GM12891 (cell line): ENCODE results near the gene ZSCAN16.
A peak's percentile ranks its signal among the peaks of the same experiment; 100 is the strongest.

Experiments used
- DNase-seq: peaks from one replicate; pipeline ENCODE4 v3.0.0; 2011; ENCODE audit warnings: low spot score; ENCODE audit not compliant: insufficient read length
- FAIRE-seq: peaks from 2 replicates; lab custom pipeline; 2011; peaks lifted over from hg19 to GRCh38; lab: Jason Lieb, UNC
- PAX5 ChIP-seq: IDR thresholded peaks from 2 replicates; pipeline ENCODE4 v1.6.1; 2011; ENCODE audit warnings: low read length, moderate library complexity, mild to moderate bottlenecking; ENCODE audit not compliant: insufficient read depth, severe bottlenecking
- POLR2A ChIP-seq: IDR thresholded peaks from 2 replicates; pipeline ENCODE4 v1.6.1; 2011; ENCODE audit warnings: low read depth, low read length, control low read depth
- POLR2AphosphoS5 ChIP-seq: IDR thresholded peaks from 2 replicates; pipeline ENCODE4 v1.6.1; 2011; ENCODE audit warnings: low read depth, low read length, control low read depth
- POU2F2 ChIP-seq: IDR thresholded peaks from 2 replicates; pipeline ENCODE4 v1.6.1; 2011; ENCODE audit warnings: low read depth, mild to moderate bottlenecking, control low read depth, low read length, moderate library complexity
- SPI1 ChIP-seq: IDR thresholded peaks from 2 replicates; pipeline ENCODE4 v1.6.1; 2011; ENCODE audit warnings: low read depth, low read length, control low read depth
- TAF1 ChIP-seq: IDR thresholded peaks from 2 replicates; pipeline ENCODE4 v1.6.1; 2011; ENCODE audit warnings: low read depth, low read length, control low read depth

Gene ZSCAN16

DNA sequence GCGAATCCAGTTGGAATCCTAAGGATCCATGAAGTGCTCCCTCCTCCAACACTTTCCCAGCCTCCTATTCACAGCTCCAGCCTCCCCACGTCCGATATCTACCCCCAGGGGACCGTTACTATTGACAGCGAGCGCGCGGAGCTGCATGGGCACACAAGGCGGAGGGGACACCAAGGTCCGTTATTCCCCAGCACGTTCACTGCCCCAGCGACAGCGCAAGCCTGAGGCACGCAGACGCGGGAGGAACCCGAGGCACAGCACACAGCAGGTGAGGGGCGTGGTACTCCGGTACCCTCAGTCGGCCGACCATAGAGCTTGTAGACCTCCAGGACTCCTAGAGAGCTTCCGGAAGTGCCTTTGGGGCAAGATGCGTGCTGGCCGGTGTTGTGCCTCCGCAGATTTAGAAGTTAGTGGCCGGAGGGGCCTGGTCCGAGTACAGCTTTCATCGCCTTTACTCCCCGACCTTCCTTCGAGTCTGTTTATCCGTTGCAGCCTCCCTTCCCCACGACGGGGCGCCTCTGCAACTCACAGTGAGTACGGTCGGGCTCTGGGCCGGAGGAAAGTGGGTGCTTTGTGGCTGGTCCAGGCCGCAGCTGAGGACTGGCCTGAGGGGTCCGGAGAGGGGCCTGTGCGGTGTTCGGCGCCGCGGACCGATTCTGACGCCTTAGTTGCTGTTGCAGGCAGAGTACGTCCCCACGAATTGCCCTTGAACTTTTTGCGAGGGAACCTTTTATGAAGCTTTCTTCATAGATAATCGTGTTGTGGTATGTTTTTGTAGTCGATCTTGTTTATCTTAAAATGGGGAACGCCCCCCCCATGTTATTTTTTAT is 17.3 kb downstream of the ZSCAN16 start, which contains the start of gene ZKSCAN8:
Gene ZKSCAN8 (plus strand): TSS at position 384 of the 830 bp plus-strand sequence. CDS start 6,525 bp downstream, outside the sequence.
- peak; percentile 97 for FAIRE-seq
- TF ChIP-seq POLR2A (peak; percentile 96), PAX5 (peak; percentile 3), SPI1 (0 out of 2 replicates have a peak, but pooled peaks have one; percentile 30), POU2F2 (peak; percentile 65; the same call in 1 of the 2 replicates), TAF1 (peak; percentile 80), POLR2AphosphoS5 (peak; percentile 88)

DNA sequence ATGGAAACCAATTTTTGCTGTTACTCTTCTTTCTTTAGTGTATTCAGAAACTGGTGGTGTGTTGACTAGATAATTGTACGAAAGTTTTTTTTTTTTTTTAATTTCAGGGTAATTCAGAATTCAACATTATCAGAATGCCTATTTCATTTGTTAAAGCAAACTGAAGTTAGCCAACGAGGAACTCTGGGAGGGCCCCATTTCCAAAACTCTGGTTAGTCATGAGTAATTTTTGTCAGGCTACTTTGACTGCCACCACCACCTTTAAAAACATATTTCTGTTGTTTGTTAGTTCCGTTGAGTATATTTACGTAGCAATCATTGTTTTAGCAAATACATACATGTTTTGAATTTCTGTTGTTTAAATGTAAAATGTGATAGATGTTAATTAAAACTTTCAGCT is 18.0 kb downstream of the ZSCAN16 start:
- TF ChIP-seq SPI1 (no peak), POLR2A (no peak), POU2F2 (no peak), TAF1 (no peak), POLR2AphosphoS5 (no peak), PAX5 (no peak)
- no peak for DNase-seq
- no peak for FAIRE-seq

More for the DNA sequence above, 17.3 kb downstream of the ZSCAN16 start, which contains the start of gene ZKSCAN8:
- peak; percentile 71 for DNase-seq

DNA sequence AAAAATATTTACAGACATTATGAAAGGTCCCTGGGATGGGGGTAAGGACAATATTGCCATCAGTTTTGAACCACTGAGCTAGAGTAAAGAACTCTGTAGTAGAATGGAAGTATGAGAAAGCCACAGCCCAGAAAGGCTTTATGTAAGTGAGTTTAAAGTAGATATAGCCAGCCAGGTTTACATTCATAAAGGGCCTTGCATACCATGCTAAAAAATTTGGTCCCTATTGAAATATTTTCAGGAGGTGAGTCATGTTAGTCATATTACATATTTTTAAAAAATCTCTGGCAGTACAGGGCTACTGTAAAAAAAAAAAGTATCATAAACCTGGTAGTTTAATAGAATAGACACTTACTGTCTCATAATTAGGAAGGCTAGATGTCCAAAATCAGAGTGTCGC is 20.8 kb downstream of the ZSCAN16 start:
- no peak for DNase-seq
- TF ChIP-seq TAF1 (no peak), PAX5 (no peak), SPI1 (no peak), POU2F2 (no peak), POLR2A (no peak), POLR2AphosphoS5 (no peak)
- FAIRE-seq: no peak

DNA sequence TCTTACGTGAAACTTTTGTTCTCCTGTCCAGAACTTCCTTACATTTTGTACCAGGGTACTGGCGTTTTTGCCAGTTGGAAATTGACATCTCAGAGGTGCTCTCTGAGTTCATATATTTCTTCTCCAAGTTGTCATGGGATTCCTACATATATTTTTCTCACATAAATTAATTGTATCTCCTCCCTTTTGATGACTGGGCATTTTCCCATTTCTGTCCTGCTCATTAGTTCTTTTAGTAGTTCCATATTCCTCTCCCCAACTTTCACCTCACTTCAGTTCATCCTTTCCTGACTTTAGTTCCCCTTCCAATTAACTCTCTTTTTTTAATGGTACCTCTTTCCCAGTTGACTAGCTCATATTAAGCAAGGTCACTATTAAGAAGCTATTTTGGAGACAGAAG is 28.1 kb downstream of the ZSCAN16 start:
- DNase-seq (no peak), FAIRE-seq (no peak)
- TF ChIP-seq PAX5 (no peak), TAF1 (no peak), POLR2AphosphoS5 (no peak), POLR2A (no peak), POU2F2 (no peak), SPI1 (no peak)

DNA sequence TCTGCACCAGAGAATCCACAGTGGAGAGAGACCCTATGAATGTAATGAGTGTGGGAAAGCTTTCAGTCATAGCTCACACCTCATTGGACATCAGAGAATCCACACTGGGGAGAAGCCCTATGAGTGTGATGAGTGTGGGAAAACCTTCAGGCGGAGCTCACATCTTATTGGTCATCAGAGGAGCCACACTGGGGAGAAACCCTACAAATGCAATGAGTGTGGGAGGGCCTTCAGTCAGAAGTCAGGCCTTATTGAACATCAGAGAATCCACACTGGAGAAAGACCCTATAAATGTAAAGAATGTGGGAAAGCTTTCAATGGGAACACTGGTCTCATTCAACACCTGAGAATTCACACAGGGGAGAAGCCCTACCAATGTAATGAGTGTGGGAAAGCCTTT is 29.1 kb downstream of the ZSCAN16 start:
- FAIRE-seq (no peak), DNase-seq (no peak)
- TF ChIP-seq SPI1: no peak
- no peak for TF ChIP-seq POU2F2
- no peak for TF ChIP-seq TAF1

DNA sequence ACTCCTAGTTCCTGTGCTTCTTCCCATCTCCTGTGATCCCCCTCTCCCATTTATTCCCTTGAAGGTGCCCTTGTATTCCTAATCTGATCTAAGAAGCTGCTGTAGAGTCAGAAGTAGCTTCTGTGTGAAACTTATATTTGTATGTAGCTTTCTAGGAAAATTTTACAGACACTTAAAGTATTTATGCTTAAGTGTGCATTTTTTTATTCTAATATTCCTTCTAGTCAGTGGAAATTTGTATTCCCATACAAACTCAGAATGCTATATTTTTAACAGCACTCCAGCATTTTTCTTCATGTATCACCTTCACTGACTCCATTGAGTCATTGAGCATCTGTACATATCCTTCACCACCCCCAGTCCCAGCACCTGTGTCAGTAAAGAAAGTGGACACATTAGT is 29.9 kb downstream of the ZSCAN16 start:
- TF ChIP-seq POU2F2: no peak
- TF ChIP-seq POLR2A: no peak
- no peak for FAIRE-seq
- DNase-seq: no peak

DNA sequence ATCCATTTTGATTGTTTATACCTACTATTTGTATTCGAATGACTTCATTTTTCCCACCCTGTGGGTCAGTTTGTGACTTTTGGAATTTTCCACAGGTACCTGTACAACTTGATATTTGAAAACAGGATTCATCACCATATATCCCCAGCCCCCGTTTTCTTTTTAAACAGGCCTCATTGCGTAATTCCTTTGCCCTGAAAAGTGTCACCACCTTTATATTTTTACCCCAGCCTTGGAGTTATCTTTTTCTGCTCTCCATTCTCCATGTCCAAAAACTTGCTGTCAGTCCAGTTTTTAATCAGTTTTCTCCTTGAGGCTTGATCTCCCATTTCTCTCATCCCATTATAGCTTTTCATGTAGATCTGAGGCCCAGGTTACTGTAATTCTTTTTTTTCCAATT is 33.9 kb downstream of the ZSCAN16 start:
- TF ChIP-seq POLR2AphosphoS5: no peak
- TF ChIP-seq POLR2A: no peak
- no peak for TF ChIP-seq TAF1
- TF ChIP-seq PAX5: no peak
- DNase-seq (no peak), FAIRE-seq (no peak)

DNA sequence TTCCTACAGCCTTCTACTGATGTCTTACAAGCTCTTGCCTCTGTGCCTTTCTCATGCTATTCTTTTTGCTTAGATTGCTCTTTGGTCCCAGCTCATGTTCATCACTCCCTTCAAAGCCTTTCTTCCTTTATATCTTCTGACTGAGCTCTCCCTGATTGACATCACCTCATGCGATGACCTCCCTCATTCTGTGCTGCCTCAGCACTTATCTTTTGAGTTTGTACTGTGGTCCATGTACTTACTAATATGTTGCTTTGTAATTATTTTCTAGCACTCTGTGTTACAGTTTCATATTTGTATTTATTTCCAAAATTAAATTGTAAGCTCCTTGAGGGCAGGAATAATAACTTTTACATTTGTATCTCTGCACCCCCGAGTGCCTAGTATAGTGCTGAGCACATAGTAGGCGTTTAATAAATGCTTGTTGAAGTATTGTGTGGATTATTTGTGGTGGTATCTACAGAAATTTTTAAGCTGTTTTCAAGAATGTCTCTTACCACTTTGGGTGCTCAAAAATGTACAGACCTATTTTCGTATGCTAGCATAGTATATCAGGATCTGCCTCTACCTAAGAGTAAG is 34.7 kb downstream of the ZSCAN16 start:
- no peak for TF ChIP-seq POLR2A
- TF ChIP-seq TAF1: no peak
- no peak for TF ChIP-seq POLR2AphosphoS5
- no peak for TF ChIP-seq POU2F2
- no peak for TF ChIP-seq PAX5
- no peak for TF ChIP-seq SPI1
- DNase-seq: no peak
- FAIRE-seq: no peak

DNA sequence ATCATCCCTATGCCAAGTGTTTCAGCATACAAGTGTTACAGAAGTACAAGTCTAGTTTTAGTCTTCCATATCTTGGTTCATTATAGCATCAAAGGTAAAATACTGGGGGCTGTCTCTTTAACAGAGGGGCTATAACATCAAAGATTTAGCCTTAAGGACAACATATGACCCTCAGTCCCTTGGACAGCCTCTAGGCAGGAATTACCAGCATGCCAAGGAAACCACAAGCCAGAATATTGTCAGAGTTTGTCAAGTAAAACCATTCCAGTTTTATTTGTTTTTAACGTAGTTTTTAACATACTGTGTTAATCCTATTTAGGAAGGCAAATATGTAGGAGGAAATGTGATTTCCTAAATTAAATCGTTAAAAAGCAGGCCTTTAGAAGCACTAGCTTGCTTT is 35.8 kb downstream of the ZSCAN16 start:
- no peak for DNase-seq
- no peak for FAIRE-seq
- TF ChIP-seq POLR2AphosphoS5 (0 out of 2 replicates have a peak, but pooled peaks have one; percentile 12), PAX5 (no peak)

DNA sequence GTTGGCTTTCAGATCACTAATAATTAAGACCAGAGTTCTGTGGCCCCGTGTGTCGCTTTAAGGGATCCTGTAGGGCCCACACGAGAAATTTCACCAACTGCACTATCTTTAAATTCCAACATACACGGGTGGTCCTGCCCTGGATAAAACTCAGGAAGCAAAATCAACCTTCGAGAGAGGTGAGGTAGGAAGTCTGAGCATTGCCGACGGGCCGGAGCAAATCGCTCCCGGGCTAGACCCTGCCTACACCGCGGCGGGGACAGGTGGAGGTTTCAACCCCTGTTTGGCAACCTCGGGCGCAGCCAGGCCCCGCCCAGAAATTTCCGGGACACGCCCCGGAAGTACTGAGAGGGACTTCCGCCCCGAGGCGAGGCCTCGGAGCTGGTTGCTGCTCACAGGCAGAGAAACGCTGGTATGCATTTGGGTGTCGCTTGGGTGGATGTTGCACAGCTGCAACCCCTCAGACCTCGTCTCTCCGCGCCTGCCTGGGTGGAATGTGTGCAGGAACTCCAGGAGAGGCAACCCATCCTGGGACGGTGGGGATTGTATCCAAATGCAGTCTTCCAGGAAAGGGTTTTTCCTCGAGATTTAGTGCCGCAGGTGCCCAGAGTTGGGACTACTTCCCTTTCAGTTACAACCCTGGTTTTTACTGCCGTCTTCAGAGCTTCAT is 37.1 kb downstream of the ZSCAN16 start:
- peak; percentile 79 for TF ChIP-seq POLR2A
- TF ChIP-seq SPI1: no peak
- 0 out of 2 replicates have a peak, but pooled peaks have one; percentile 22 for TF ChIP-seq POLR2AphosphoS5
- TF ChIP-seq TAF1: no peak
- no peak for TF ChIP-seq PAX5
- DNase-seq (peak; percentile 65), FAIRE-seq (peak; percentile 66)
